ENCODE data around the gene SSRP1.

- TF ChIP-seq POLR2AphosphoS5 (IDR thresholded peaks at IDR 0.05; ENCODE audit: borderline replicate concordance, low read depth, low read length) (no peak), EZH2 (IDR thresholded peaks at IDR 0.05) (no peak), FOXP2 (optimal IDR thresholded peaks at IDR 0.05; ENCODE audit: control extremely low read depth, extremely low read length, insufficient read depth) (no peak)
These were observed 19.7 kb downstream of the SSRP1 start for GRCh38 chr11:57316017-57316416.

All from SK-N-MC (cell line).